Mesenteric fat pad (tissue), 1 donor: Measurements from ENCODE around the gene MAP1B. TPM values are rescaled to one million over a fixed set of nuclear protein-coding genes. Genes with fewer than 3 reads are reported as not detected.

Experiments
- DNase-seq: peaks from one replicate; pipeline ENCODE4 v3.0.0-alpha.2; 2020; ENCODE audit warnings: low spot score
- total RNA-seq: library from RNA; stranded (reverse); fragmentation: NEBNext Ultra II Directional; extraction: Animal tissue kit (Norgen Biotek cat#: 25700); gene quantifications from one replicate; pipeline ENCODE4 v1.2.1, GENCODE V29; 2021
- donor health status: DM: yes; HTN: yes; CAD: no.

MAP1B gene
- total RNA-seq, 1 donor from 2014 or later: 121 TPM

GRCh38 chr5:72093824-72094223, 13.5 kb upstream of the MAP1B start:
- DNase-seq: no peak

- no peak for DNase-seq
Observed at GRCh38 chr5:72096602-72097188, 10.6 kb upstream of the MAP1B start.

- no peak for DNase-seq
Observed at GRCh38 chr5:72101828-72102227, 5.4 kb upstream of the MAP1B start.

DNA sequence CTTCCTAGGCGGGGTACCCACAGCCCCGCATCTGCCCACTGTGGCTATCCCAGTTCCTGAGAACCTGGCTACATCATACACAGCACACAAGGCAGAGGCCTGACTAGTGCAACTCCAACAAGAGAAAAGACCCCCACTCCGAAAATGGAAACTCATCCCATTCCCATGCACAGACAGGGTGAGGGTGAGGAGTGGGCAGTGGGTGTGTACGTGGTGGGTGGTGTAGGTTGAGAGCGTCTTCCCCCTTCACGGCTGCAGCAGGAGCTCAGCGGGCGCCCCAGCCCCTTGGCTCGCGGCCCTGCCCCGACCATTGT, 501 bp upstream of the MAP1B start:
- no peak for DNase-seq

DNA sequence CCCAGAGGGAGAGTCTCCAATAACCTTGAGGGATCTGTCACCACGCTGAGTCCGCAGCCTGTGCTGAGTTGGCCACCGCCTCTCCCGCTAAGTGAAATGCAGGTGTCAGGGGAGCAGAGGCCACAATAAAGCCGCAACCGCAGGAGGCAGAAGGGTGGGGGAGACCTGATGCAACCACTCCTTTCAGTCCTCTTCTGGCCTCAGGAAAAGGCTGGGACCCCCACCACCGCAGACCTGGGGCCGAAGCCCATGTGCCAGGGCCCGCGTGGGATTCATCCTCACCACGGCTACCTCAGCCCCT, 576 bp downstream of the MAP1B start:
- no peak for DNase-seq

DNA sequence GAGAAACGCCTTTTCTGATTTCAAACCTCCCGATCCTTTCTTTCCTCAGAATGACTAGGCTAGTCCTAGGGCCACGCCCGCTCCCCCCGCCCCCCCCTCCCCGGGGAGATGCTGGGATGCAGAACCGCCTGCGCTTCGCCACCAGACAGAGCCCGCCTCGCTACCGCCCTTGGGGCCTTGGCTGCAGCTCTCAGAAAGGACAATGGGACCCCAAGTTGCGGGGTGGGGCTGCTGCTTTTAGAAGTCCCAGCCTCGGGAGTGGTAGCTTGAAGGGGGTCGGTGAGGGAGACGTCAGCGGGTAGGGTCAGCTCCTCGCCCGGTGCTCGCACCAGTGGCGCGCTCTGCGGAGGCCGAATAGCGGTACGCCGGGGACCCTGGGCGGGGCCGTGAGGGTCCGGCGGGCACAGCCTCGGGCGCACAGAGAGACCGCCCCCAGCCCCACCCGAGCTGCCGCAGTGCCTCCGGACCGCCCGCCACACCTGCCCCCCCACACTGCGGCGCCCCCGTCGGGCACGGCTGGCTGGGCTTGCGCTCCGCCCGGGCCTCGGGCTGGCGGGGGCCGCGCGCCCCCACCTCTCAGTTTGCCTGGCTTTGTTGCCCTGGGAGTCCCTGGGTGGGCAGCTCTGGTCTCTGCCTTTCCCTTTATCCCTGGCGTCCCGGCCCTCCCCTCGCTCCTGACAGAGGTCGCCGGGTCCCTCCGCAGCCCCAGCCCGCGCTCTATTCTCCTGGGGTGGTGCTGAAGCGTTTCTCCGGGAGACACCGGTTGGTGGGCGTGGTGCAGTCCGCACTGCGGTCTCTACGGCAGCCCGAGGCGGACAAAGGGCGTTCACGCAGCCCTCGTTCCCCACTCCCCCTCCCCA, 1.2 kb downstream of the MAP1B start:
- DNase-seq: no peak

DNA sequence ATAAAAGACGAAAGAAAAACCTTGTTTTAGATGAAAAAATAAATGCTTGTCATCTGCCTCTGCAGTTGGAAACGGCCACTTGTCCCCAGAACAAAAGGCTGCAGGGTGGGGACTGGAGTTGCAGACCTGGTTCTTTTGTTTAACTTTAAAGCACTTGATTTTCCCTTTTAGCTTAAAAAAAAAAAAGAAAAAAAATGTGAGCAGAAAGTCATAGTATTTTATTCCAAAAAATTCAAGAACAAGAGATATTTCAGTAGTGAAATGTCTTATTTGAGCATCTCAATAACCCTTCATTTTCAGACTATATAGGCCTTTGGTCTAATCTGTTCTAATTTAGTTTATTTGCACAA, 1.8 kb downstream of the MAP1B start:
- DNase-seq: no peak

- no peak for DNase-seq
Observed at GRCh38 chr5:72109625-72110024, 2.4 kb downstream of the MAP1B start.

GRCh38 chr5:72110394-72111013, 3.2 kb downstream of the MAP1B start:
- no peak for DNase-seq

- no peak for DNase-seq
Observed at GRCh38 chr5:72112389-72112788, 5.1 kb downstream of the MAP1B start.

- DNase-seq: no peak
Observed at GRCh38 chr5:72114629-72115028, 7.4 kb downstream of the MAP1B start.

GRCh38 chr5:72115296-72115695, 8.0 kb downstream of the MAP1B start:
- no peak for DNase-seq

DNA sequence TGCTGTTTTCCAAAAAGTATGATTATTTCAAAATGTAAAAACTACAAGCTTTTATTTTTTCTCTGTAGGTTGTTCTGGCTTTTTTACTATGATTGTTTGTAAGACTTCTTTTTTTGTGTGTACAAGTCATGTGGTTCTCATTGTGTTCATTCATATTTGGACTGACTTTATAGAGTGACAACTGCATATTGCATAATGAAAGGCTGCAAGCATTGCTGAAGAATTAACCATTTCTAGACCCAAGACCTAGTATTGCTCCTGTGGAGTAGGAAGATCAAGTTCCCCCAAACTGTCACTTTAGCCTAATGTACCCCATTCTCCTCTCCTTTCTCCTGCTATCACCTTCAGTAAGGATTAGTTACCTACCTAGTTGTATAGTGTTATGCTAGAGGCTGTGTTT, 10.0 kb downstream of the MAP1B start:
- DNase-seq: no peak

GRCh38 chr5:72121052-72121779, 13.9 kb downstream of the MAP1B start:
- DNase-seq: no peak

DNA sequence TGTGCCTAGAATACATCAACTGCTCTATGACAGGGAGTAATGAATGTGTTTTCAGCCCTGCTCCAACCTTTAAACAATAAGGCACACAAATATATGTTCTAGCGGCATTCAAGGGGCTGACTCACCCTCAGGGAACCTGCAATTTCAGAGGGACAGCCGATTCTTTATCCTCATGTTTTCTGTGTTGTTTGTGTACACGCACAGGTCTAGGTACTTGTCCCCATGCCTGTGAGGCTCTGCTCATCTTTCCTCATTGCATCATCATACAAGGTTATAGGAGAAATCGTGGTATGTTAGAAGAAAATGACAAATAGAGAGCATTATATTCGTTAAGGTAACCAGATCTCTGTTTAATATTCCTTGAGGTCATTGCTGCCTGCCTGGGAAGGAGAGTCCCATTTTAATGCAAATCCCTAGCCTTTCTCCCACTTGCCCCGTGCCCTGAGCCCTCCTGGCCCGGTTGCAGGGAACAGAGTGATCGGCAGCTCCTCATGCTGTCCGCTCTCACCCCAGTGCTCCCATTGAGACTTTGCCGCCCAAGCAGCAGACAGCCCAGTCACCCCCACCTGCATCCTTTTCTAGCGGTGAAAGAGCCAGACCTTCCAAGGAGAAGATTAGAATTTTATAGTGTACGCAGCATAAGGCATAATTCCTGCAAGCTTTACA, 14.6 kb downstream of the MAP1B start:
- no peak for DNase-seq

- DNase-seq: no peak
Observed at GRCh38 chr5:72122602-72123001, 15.3 kb downstream of the MAP1B start.

DNA sequence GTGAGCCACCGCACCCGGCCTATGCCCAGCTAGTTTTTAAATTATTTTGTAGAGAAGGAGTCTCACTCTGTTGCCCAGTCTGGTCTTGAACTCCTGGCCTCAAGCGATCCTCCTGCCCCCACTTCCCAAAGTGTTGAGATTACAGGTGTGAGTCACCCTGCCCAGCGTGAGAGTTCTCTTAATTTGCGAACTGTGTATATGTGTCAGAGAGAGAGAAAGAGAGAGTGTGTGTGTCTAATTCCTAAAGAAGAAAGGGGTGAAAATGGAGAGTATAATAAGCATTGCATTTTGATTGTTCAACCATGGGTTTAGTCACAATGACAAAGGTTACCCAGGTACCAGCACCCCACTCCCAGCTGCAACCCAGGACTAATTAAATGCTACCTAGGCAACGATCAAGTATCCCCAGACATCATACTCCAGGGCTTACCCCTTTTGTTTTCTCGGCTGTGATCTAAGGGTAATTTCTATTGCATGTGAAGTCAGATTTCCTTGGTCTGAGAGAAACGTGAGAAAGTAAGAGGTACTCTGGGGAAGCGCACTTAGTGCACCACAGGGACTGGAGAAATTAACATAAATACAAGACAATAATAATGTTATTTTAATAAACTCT, 16.6 kb downstream of the MAP1B start:
- DNase-seq: no peak

GRCh38 chr5:72125271-72125940, 18.1 kb downstream of the MAP1B start:
- DNase-seq: no peak

DNA sequence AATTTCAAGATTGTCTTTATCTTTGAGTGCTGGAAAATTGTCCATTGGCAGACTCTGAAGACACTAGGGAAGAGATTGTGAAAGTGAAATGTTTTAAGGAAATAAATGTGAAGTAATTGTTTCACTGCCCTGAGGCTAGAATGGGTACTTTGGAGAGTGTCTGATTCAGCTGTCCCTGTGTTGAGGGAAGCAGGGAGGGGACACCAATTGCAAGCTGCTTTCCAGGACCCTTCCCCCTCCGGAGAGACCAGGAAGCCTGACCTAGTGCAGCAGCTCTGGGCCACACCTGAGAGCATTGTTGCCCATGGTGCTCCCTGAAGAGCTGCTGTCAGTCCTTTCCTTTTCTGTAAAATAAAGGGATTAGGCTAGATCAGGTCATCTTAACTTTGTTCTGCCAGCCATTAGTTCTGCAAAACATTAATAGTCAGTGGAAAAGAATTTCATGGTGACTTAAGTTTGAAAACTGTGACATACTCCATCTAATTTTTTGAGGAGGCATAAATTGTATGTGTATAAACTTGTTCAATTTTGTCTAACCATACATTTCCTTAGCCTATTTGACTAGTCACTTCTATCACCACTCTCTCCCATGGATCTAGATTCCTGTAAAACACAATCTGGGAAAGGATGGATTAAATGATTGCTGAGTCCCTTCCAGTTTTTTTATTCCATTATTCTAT, 18.8 kb downstream of the MAP1B start:
- no peak for DNase-seq

DNA sequence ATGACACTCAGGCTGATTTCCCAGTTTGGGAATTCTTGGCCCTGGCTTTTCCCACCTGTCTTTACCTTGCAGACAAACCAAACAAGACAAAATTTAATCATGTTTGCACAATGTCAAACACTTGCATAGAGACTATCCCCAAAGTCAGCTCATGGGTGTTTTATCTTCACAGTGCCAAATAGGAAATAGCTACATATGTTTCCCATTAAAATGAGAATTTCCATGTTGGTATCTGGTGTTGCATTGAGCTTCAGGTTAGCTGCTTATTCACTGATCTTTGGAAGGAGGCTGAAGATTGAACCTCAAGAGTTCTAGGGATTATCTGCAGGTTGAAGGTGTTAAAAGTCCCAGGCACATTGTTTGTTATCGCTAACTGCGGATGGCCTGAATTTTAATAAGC, 19.5 kb downstream of the MAP1B start:
- DNase-seq: no peak
